Retinal pigment epithelial cell (primary cell): ENCODE data around the gene CPT1B.
A peak's percentile ranks its signal among the peaks of the same experiment; 100 is the strongest.

Source experiments
- DNase-seq: peaks from one replicate; pipeline ENCODE4 v3.0.0-alpha.2; 2010; ENCODE audit warnings: low read depth
- H3K4me3 ChIP-seq: 2 replicates; pipeline ENCODE4 v1.5.1; 2011; ENCODE audit warnings: mild to moderate bottlenecking, low read length, control low read depth, moderate library complexity
- CTCF ChIP-seq: conservative IDR thresholded peaks from 2 replicates; pipeline ENCODE4 v1.5.1; 2011; ENCODE audit warnings: low read depth, low read length, control low read depth, inconsistent platforms

Gene CPT1B

GRCh38 chr22:50607659-50608020, 29.4 kb upstream of the CPT1B start:
- no peak for TF ChIP-seq CTCF
- no peak for DNase-seq
- H3K4me3 ChIP-seq = no peak overlapping the region

- no peak overlapping the region for H3K4me3 ChIP-seq
- DNase-seq = no peak
- TF ChIP-seq CTCF = no peak
Measured at GRCh38 chr22:50606946-50607658, 28.9 kb upstream of the CPT1B start.

- DNase-seq = no peak
- no peak overlapping the region for H3K4me3 ChIP-seq
- peak; percentile 18 for TF ChIP-seq CTCF
Measured at GRCh38 chr22:50606165-50606945, 28.1 kb upstream of the CPT1B start.

DNA sequence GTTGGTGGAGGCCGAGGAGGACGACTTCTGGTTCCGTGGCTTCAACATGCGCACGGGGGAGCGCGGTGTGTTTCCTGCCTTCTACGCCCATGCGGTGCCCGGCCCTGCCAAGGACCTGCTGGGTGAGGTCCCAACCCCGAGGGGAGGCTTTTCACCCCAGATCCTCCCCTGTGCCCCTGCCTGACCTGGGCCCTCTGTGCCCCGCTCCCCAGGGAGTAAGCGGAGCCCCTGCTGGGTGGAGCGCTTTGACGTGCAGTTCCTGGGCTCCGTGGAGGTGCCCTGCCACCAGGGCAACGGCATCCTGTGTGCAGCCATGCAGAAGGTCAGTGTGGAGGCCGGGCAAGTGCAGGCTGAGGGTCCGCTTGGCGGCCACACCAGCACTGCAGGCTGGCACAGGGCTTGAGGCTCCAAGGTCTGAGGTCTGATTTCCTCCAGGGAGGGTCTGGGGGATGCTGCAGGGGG, 27.4 kb upstream of the CPT1B start:
- DNase-seq = no peak
- H3K4me3 ChIP-seq = no peak overlapping the region
- no peak for TF ChIP-seq CTCF

DNA sequence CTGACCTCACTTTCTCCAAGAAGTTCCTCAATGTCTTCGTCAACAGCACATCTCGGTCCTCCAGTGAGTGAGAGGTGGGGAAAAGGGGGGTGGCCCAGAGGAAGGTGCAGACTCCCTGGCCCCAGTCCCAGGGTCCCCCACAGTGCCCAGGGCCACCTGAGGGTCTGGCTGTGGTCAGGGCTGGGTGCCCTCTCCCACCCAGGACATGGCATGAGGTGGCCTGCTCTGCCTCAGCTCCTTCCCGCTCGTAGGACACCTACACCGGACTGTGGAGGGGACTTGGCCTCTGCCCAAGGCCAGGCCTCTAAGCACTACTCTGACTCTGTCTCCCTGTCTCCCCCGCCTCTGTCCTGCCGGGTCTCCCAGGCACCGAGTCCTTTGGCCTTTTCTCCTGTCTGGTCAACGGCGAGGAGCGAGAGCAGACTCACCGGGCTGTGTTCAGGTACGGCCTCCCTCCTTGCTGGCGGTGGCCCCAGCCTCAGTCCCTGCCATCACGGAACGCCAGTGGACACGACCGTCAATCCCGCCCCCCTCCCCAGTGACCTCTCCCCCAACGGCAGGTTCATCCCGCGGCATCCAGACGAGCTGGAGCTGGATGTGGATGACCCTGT, 26.9 kb upstream of the CPT1B start:
- no peak for DNase-seq
- H3K4me3 ChIP-seq = no peak overlapping the region
- no peak for TF ChIP-seq CTCF

- no peak for TF ChIP-seq CTCF
- no peak overlapping the region for H3K4me3 ChIP-seq
- no peak for DNase-seq
Measured at GRCh38 chr22:50604256-50605001, 26.2 kb upstream of the CPT1B start.
